Stomach (tissue), 4 donors: ENCODE data around the gene CD3E.

Experiments used
- EP300 ChIP-seq: sonication (generic); formaldehyde crosslinking; IDR thresholded peaks from one replicate; pipeline ENCODE4 v1.6.1; 2017; ENCODE audit warnings: antibody characterized with exemption
- POLR2A ChIP-seq, 4 donors: fragments of 450-650 bp; IDR thresholded peaks; one replicate each; pipeline ENCODE4 v1.6.1; 2016; ENCODE audit warnings: antibody characterized with exemption in 4 of 4, control low read depth in 2 of 4, mild to moderate bottlenecking in 1 of 4, moderate library complexity in 1 of 4
- POLR2AphosphoS5 ChIP-seq, 3 donors: sonication (generic); formaldehyde crosslinking; IDR thresholded peaks; one replicate each; pipeline ENCODE4 v1.6.1; 2016; ENCODE audit warnings: antibody characterized with exemption in 3 of 3
- TF ChIP-seq, protein P1 (sequence below), 7 experiments: fragments of 450-650 bp in 4 of 7; fragments of 200-600 bp in 3 of 7; sonication (generic) in 3 of 7; IDR thresholded peaks; one replicate each; pipeline ENCODE4 v1.5.1; 2016 to 2019; ENCODE audit warnings: antibody characterized with exemption in 7 of 7, control low read depth in 2 of 7, mild to moderate bottlenecking in 1 of 7

DNA sequence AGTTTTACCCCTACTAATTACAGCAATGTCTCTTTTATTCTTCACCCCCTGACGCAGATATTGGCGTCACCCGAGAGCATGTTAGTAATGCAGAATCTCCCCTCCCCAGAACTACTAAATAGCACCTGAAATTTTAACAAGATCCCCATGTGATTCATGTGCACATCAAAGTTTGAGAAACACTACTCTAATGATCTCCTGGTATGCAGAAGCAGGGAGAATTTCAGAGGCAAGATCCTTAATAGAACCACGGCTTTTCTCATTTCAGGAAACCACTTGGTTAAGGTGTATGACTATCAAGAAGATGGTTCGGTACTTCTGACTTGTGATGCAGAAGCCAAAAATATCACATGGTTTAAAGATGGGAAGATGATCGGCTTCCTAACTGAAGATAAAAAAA lies 44.9 kb downstream of the CD3E start:
- TF ChIP-seq, protein P1, sequence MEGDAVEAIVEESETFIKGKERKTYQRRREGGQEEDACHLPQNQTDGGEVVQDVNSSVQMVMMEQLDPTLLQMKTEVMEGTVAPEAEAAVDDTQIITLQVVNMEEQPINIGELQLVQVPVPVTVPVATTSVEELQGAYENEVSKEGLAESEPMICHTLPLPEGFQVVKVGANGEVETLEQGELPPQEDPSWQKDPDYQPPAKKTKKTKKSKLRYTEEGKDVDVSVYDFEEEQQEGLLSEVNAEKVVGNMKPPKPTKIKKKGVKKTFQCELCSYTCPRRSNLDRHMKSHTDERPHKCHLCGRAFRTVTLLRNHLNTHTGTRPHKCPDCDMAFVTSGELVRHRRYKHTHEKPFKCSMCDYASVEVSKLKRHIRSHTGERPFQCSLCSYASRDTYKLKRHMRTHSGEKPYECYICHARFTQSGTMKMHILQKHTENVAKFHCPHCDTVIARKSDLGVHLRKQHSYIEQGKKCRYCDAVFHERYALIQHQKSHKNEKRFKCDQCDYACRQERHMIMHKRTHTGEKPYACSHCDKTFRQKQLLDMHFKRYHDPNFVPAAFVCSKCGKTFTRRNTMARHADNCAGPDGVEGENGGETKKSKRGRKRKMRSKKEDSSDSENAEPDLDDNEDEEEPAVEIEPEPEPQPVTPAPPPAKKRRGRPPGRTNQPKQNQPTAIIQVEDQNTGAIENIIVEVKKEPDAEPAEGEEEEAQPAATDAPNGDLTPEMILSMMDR (IDR thresholded peaks at IDR 0.05) = no peak
- TF ChIP-seq EP300 = no peak
- no peak for TF ChIP-seq POLR2A (IDR thresholded peaks at IDR 0.05)
- TF ChIP-seq POLR2AphosphoS5 (IDR thresholded peaks at IDR 0.05) = no peak
